ENCODE data around the gene CAPN14.

The CAPN14 gene

GRCh38 chr2:31137211-31138036, 79.9 kb downstream of the CAPN14 start:
- no peak for TF ChIP-seq CTCF (IDR thresholded peaks at IDR 0.05; ENCODE audit: low read depth, low read length, missing control alignments)
- DNase-seq (ENCODE audit: low read depth) = no peak
- peak overlapping the region; percentile 33 for H3K4me3 ChIP-seq (ENCODE audit: low read depth, low read length)

- DNase-seq (ENCODE audit: low read depth) = no peak
- H3K4me3 ChIP-seq (ENCODE audit: low read depth, low read length) = no peak overlapping the region
- TF ChIP-seq CTCF (IDR thresholded peaks at IDR 0.05; ENCODE audit: low read depth, low read length, missing control alignments) = no peak
Observed at GRCh38 chr2:31136732-31137131, 80.6 kb downstream of the CAPN14 start.

GRCh38 chr2:31136000-31136399, 81.3 kb downstream of the CAPN14 start:
- TF ChIP-seq CTCF (IDR thresholded peaks at IDR 0.05; ENCODE audit: low read depth, low read length, missing control alignments) = no peak
- DNase-seq (ENCODE audit: low read depth) = no peak
- no peak overlapping the region for H3K4me3 ChIP-seq (ENCODE audit: low read depth, low read length)

GRCh38 chr2:31134480-31134879, 82.8 kb downstream of the CAPN14 start:
- no peak for DNase-seq (ENCODE audit: low read depth)
- TF ChIP-seq CTCF (IDR thresholded peaks at IDR 0.05; ENCODE audit: low read depth, low read length, missing control alignments) = no peak
- H3K4me3 ChIP-seq (ENCODE audit: low read depth, low read length) = no peak overlapping the region

- no peak overlapping the region for H3K4me3 ChIP-seq (ENCODE audit: low read depth, low read length)
- no peak for TF ChIP-seq CTCF (IDR thresholded peaks at IDR 0.05; ENCODE audit: low read depth, low read length, missing control alignments)
- DNase-seq (ENCODE audit: low read depth) = no peak
Observed at GRCh38 chr2:31132786-31133185, 84.5 kb downstream of the CAPN14 start.

GRCh38 chr2:31131871-31132270, 85.4 kb downstream of the CAPN14 start:
- TF ChIP-seq CTCF (IDR thresholded peaks at IDR 0.05; ENCODE audit: low read depth, low read length, missing control alignments) = no peak
- DNase-seq (ENCODE audit: low read depth) = no peak
- no peak overlapping the region for H3K4me3 ChIP-seq (ENCODE audit: low read depth, low read length)
